Activated T-helper 2 cell treated with anti-CD3 and anti-CD28 coated beads, Interferon-gamma antibody, Interleukin-2, Interleukin-4, amounts not matched to agents 10 μg/mL and 5 μg/mL and 100 μg/mL, durations not matched to agents 14 hours and 24 hours and 36 hours (primary cell): Measurements from ENCODE around the gene CCDC3. TPM values are rescaled to one million over a fixed set of nuclear protein-coding genes. Genes with fewer than 3 reads are reported as not detected.
"Not testable (repeated sequence)": the region's sequence is repeated elsewhere in the genome, so short reads cannot be mapped to it uniquely, and the experiment has no call there.

Source experiments
- DNase-seq: peaks from one replicate; pipeline ENCODE4 v3.0.0; 2021; ENCODE audit warnings: low spot score
- H3K27ac Mint-ChIP-seq: one replicate; pipeline ENCODE4 v1.8.0; 2021; ENCODE audit warnings: mixed read lengths
- H3K27me3 Mint-ChIP-seq: one replicate; pipeline ENCODE4 v1.8.0; 2021; ENCODE audit warnings: low read depth, mixed read lengths
- H3K36me3 Mint-ChIP-seq: one replicate; pipeline ENCODE4 v1.8.0; 2021; ENCODE audit warnings: low read depth, mixed read lengths
- H3K4me1 Mint-ChIP-seq: one replicate; pipeline ENCODE4 v1.8.0; 2021; ENCODE audit warnings: low read depth, mixed read lengths
- H3K4me3 Mint-ChIP-seq: one replicate; pipeline ENCODE4 v1.8.0; 2021; ENCODE audit warnings: low read depth, mild to moderate bottlenecking, moderate library complexity, mixed read lengths
- H3K9me3 Mint-ChIP-seq: one replicate; pipeline ENCODE4 v1.8.0; 2021; ENCODE audit warnings: mixed read lengths
- intact Hi-C: fragments of 100-400 bp; cut with micrococcal nuclease; formaldehyde crosslinking; loops from one replicate; pipeline ENCODE4 v1.15.1; 2023
- total RNA-seq: library from RNA; stranded (reverse); gene quantifications from 2 replicates; pipeline ENCODE4 v1.2.3, GENCODE V29; 2022

Gene CCDC3
- total RNA-seq, 1 donor from 2014 or later: 0.09 TPM

- H3K36me3 Mint-ChIP-seq: no peaks in the 10 kb centered on the region
- no peak overlapping the region for H3K27ac Mint-ChIP-seq
- H3K4me3 Mint-ChIP-seq: no peak overlapping the region
- peaks cover 2% of the 10 kb centered on the region for H3K4me1 Mint-ChIP-seq
- peaks cover under 1% of the 10 kb centered on the region for H3K27me3 Mint-ChIP-seq
- intact Hi-C loops: no loop called here
- H3K9me3 Mint-ChIP-seq: no peaks in the 10 kb centered on the region
- DNase-seq: no peak
Measured at GRCh38 chr10:12985347-12985746, 16.2 kb downstream of the CCDC3 start.

DNA sequence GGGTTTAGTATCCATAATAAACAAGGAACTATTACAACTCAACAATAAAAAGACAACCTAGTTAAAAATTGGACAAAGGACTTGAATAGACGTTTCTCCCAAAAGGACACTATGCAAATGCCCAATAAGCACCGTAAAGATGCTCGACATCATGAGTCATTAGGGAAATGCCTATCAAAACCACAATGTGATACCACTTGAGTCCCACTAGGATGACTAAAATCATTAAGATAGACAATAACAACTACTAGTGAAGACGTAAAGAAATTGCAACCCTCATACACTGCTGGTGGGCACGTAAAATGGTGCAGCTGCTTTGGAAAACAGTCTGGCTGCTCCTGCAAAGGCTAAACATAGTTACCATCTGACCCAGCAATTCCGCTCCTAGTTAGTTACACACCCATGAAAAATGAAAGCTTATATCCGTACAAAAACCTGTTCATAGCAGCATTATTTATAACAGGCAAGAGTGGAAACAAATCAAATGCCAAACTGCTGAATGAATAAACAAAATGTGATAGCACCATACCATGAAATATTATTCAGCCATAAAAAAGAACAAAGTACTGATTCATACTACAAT, 17.3 kb downstream of the CCDC3 start:
- intact Hi-C loops: no loop called here
- Mint-ChIP-seq H3K4me3 (no peak overlapping the region), H3K36me3 (no peaks in the 10 kb centered on the region), H3K27me3 (peaks cover 4% of the 10 kb centered on the region), H3K9me3 (no peaks in the 10 kb centered on the region), H3K27ac (no peak overlapping the region), H3K4me1 (peaks cover 2% of the 10 kb centered on the region)
- no peak for DNase-seq

GRCh38 chr10:12983568-12983967, 17.9 kb downstream of the CCDC3 start:
- H3K36me3 Mint-ChIP-seq, intact Hi-C loops, H3K4me1 Mint-ChIP-seq, H3K4me3 Mint-ChIP-seq, H3K27me3 Mint-ChIP-seq, DNase-seq, H3K27ac Mint-ChIP-seq, H3K9me3 Mint-ChIP-seq: not testable (repeated sequence)

- intact Hi-C loops: no loop called here
- no peak for DNase-seq
Measured at GRCh38 chr10:12981570-12981969, 19.9 kb downstream of the CCDC3 start.

GRCh38 chr10:12980713-12981306, 20.7 kb downstream of the CCDC3 start:
- DNase-seq: no peak
- H3K4me3 Mint-ChIP-seq: no peak overlapping the region
- intact Hi-C loops: no loop called here
- peaks cover 7% of the 10 kb centered on the region for H3K27me3 Mint-ChIP-seq
- H3K9me3 Mint-ChIP-seq: no peaks in the 10 kb centered on the region
- H3K4me1 Mint-ChIP-seq: peaks cover 2% of the 10 kb centered on the region
- H3K36me3 Mint-ChIP-seq: no peaks in the 10 kb centered on the region
- no peak overlapping the region for H3K27ac Mint-ChIP-seq

More at GRCh38 chr10:12981570-12981969, 19.9 kb downstream of the CCDC3 start:
- Mint-ChIP-seq H3K9me3 (no peaks in the 10 kb centered on the region), H3K4me3 (no peak overlapping the region), H3K27me3 (peaks cover 7% of the 10 kb centered on the region), H3K36me3 (no peaks in the 10 kb centered on the region), H3K4me1 (peaks cover 2% of the 10 kb centered on the region), H3K27ac (no peak overlapping the region)

DNA sequence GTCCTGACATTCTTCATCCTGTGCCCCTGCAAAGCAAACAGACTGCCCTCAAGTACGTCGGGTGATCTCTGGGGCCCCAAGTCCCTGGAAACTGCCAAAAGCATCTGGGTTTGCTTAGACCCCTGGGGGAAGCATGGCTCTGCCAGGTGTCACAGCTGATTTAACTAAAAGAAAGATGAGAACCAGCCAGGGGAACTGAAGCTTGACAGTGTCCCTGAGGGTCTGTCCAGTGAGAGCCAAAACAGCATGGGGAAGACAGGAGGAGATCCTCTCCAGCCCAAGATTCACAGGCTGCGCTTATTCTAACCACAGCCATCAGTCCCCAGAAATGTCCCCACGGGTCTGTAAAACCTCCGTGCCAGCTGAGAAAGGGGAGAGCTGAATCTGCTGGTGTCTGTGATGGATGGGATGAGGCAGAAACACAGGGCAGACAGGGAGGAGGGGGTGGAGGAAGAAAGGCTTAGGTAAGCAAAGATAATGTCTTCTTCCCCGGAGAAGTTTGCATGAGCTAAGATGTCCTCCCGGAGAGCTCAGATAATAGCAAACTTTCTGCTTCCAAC, 21.3 kb downstream of the CCDC3 start:
- H3K36me3 Mint-ChIP-seq: no peaks in the 10 kb centered on the region
- H3K27me3 Mint-ChIP-seq: peaks cover 7% of the 10 kb centered on the region
- DNase-seq: no peak
- H3K4me1 Mint-ChIP-seq: peaks cover 2% of the 10 kb centered on the region
- intact Hi-C loops: no loop called here
- no peak overlapping the region for H3K4me3 Mint-ChIP-seq
- no peaks in the 10 kb centered on the region for H3K9me3 Mint-ChIP-seq
- H3K27ac Mint-ChIP-seq: no peak overlapping the region

GRCh38 chr10:12978891-12979290, 22.6 kb downstream of the CCDC3 start:
- H3K27me3 Mint-ChIP-seq: peaks cover 7% of the 10 kb centered on the region
- H3K9me3 Mint-ChIP-seq: no peaks in the 10 kb centered on the region
- intact Hi-C loops: no loop called here

DNA sequence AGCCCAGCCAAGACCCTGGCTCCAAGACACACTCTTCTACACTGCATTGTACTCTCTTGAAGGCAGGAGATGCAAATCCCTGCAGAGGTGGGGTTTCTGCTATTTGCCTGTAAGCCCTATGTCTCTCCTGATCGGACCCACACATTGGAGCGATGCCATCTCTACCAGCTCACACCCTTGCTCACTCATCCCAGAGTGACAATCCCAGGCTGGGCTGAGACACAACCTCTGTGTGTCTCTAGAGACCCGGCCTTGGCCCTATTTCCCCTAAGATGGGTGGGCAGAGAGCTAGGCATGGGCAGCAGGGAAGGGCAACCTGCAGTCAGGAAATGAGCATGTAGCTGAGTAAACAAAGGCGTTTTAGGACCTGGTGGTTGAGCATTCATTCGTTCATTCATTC, 25.6 kb downstream of the CCDC3 start:
- Mint-ChIP-seq H3K4me1 (no peaks in the 10 kb centered on the region), H3K27me3 (peaks cover 7% of the 10 kb centered on the region), H3K4me3 (no peak overlapping the region), H3K36me3 (no peaks in the 10 kb centered on the region), H3K9me3 (no peaks in the 10 kb centered on the region), H3K27ac (no peak overlapping the region)
- DNase-seq: no peak
- intact Hi-C loops: no loop called here

More at GRCh38 chr10:12978891-12979290, 22.6 kb downstream of the CCDC3 start:
- no peak for DNase-seq
- Mint-ChIP-seq H3K27ac (no peak overlapping the region), H3K4me1 (peaks cover 2% of the 10 kb centered on the region), H3K36me3 (no peaks in the 10 kb centered on the region), H3K4me3 (no peak overlapping the region)

DNA sequence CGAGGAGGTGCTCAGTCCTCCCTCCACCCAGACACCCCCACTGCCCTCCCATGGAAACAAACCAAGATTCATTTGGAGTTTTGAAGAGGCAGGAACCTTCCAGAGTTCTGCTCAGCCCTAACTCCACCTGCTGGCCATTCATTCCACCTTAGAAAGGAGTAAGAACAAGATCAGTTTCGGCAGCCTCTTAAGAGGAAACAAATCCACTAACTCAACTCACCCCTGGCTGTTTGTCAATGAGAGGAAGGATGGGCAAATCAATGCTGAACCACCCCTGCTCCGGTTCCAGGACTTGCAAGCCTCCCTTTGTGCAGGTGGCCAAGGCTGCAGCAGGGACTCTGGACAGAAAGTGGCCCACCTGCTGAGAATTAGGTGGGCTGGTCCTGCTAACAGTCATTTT, 26.2 kb downstream of the CCDC3 start:
- Mint-ChIP-seq H3K9me3 (no peaks in the 10 kb centered on the region), H3K4me3 (no peak overlapping the region), H3K36me3 (no peaks in the 10 kb centered on the region), H3K27me3 (peaks cover 6% of the 10 kb centered on the region), H3K27ac (no peak overlapping the region), H3K4me1 (no peaks in the 10 kb centered on the region)
- intact Hi-C loops: no loop called here
- no peak for DNase-seq

- no peak for DNase-seq
- Mint-ChIP-seq H3K4me3 (no peak overlapping the region), H3K36me3 (no peaks in the 10 kb centered on the region), H3K9me3 (no peaks in the 10 kb centered on the region), H3K27me3 (peaks cover 3% of the 10 kb centered on the region), H3K4me1 (no peaks in the 10 kb centered on the region), H3K27ac (no peak overlapping the region)
- intact Hi-C loops: no loop called here
Measured at GRCh38 chr10:12974491-12975199, 26.9 kb downstream of the CCDC3 start.

DNA sequence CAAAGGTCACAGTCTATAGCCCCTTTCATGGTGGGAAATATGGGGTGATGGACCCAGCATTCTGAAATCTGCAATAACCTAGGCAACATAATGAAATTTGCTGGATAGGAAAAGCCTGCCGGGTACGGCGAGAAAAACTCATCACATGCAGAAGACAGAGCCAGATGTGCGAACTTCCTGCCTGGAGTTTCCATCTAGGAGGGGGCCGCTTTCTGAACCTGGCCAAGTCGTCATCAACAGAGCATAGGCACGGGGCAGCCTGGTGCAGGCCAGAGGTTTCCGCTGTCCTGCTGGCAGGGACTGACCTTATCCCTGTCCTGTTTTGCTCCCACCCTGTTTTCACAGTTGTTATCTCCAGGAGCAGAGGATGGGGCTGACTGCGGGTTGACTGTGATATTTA, 27.4 kb downstream of the CCDC3 start:
- intact Hi-C loops: no loop called here
- H3K9me3 Mint-ChIP-seq: no peaks in the 10 kb centered on the region

GRCh38 chr10:12973149-12973718, 28.3 kb downstream of the CCDC3 start:
- Mint-ChIP-seq H3K4me3 (no peak overlapping the region), H3K27ac (no peak overlapping the region), H3K4me1 (no peaks in the 10 kb centered on the region), H3K9me3 (peaks cover 1% of the 10 kb centered on the region), H3K36me3 (no peaks in the 10 kb centered on the region), H3K27me3 (no peaks in the 10 kb centered on the region)
- intact Hi-C loops: no loop called here
- no peak for DNase-seq

More for the DNA sequence above, 27.4 kb downstream of the CCDC3 start:
- H3K27me3 Mint-ChIP-seq: peaks cover 1% of the 10 kb centered on the region
- DNase-seq: no peak
- no peak overlapping the region for H3K27ac Mint-ChIP-seq
- H3K4me1 Mint-ChIP-seq: no peaks in the 10 kb centered on the region
- H3K36me3 Mint-ChIP-seq: no peaks in the 10 kb centered on the region
- H3K4me3 Mint-ChIP-seq: no peak overlapping the region

DNA sequence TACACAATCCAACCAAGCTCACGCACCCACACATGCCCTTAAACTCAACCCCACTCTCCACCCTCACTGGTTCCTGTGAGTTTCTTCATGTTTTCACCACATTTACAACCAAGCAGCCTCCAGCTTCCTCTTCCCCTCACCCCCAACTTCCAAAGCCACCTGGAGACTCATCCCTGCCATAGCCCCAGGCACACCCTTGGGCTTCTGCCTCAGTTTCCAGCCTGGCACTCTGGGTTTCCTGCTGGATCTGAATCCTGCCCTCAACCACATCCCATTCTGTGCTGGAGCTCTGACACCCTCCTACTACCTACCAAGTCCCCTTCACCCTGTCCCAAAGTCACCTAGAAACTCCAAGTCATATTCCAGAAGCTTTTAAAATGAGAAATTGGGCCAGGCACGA, 29.4 kb downstream of the CCDC3 start:
- no peak for DNase-seq
- Mint-ChIP-seq H3K4me3 (no peak overlapping the region), H3K27me3 (no peaks in the 10 kb centered on the region), H3K27ac (no peak overlapping the region), H3K4me1 (no peaks in the 10 kb centered on the region), H3K9me3 (peaks cover 11% of the 10 kb centered on the region), H3K36me3 (no peaks in the 10 kb centered on the region)
- intact Hi-C loops: no loop called here
